BE2C (cell line): ENCODE results near the gene HNRNPCL1. TPM values are rescaled to one million over a fixed set of nuclear protein-coding genes. Genes with fewer than 3 reads are reported as not detected.
"Not testable (repeated sequence)": the region's sequence is repeated elsewhere in the genome, so short reads cannot be mapped to it uniquely, and the experiment has no call there.

Source experiments
- DNase-seq: peaks from one replicate; pipeline ENCODE4 v3.0.0-alpha.2; 2020
- H3K27me3 ChIP-seq: fragments of 250-450 bp; sonication (Bioruptor Pico); 2 replicates; pipeline ENCODE4 v1.5.1; 2020; ENCODE audit warnings: mild to moderate bottlenecking
- H3K36me3 ChIP-seq: fragments of 250-450 bp; sonication (Bioruptor Pico); 2 replicates; pipeline ENCODE4 v1.5.1; 2020; ENCODE audit warnings: mild to moderate bottlenecking
- H3K4me1 ChIP-seq: fragments of 250-450 bp; sonication (Bioruptor Pico); 2 replicates; pipeline ENCODE4 v1.5.1; 2020
- H3K4me3 ChIP-seq: 2 replicates; pipeline ENCODE4 v1.5.1; 2011; ENCODE audit warnings: low read depth, low read length
- H3K9me3 ChIP-seq: fragments of 250-450 bp; sonication (Bioruptor Pico); 2 replicates; pipeline ENCODE4 v1.5.1; 2020
- polyA plus RNA-seq: library from polyadenylated mRNA; unstranded; fragments of >200 nt; gene quantifications from one replicate; pipeline ENCODE4 v1.2.1, GENCODE V29; 2012; ENCODE audit warnings: low read depth, missing spikeins; ENCODE audit not compliant: insufficient read length, insufficient read depth
- TF ChIP-seq, protein P1 (sequence below): IDR thresholded peaks from 2 replicates; pipeline ENCODE4 v1.5.1; 2012; ENCODE audit warnings: mild to moderate bottlenecking, low read depth, low read length

The HNRNPCL1 gene
- polyA plus RNA-seq, result 0.51 TPM

DNA sequence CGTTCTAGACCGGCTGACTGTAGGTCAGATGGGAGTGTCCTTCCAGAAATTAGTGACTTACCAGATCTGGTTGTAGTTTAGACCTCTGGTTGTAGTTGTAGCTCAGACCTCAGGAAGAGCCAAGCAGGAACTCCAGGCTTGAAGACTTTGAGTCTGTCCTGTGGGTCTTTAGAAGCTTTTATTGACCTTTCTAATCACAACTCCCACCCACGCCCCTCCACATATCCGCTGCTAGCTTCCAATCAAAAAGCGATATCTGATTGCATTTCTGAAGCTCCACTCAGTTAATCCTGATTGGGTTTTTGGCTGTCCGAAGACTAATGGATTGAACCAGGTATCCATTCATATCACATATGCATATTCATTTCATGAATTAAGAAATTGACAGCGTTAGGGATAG is at the start of gene HNRNPCL1:
Gene HNRNPCL1, minus strand, starts transcription at position 101 of the 400 bp plus-strand sequence. CDS start 431 bp downstream, outside the sequence.
- not testable (repeated sequence) for H3K9me3 ChIP-seq, H3K4me3 ChIP-seq, H3K36me3 ChIP-seq, DNase-seq, H3K27me3 ChIP-seq, H3K4me1 ChIP-seq

GRCh38 chr1:12898170-12898569 is 49.6 kb upstream of the HNRNPCL1 start, which contains the start of gene PRAMEF10:
Gene PRAMEF10, minus strand, starts transcription at chr1:12898270. Its CDS starts 2,423 bp downstream, at chr1:12895847.
- H3K36me3 ChIP-seq, H3K4me1 ChIP-seq, H3K4me3 ChIP-seq, DNase-seq, H3K9me3 ChIP-seq, H3K27me3 ChIP-seq: not testable (repeated sequence)

- H3K4me3 ChIP-seq, H3K36me3 ChIP-seq, DNase-seq, H3K27me3 ChIP-seq, H3K4me1 ChIP-seq, H3K9me3 ChIP-seq: not testable (repeated sequence)
Observed at GRCh38 chr1:12886101-12886500, 37.6 kb upstream of the HNRNPCL1 start, which contains the start of gene PRAMEF4. Gene PRAMEF4, minus strand, starts transcription at chr1:12886201. Its CDS starts 2,807 bp downstream, at chr1:12883394.

DNA sequence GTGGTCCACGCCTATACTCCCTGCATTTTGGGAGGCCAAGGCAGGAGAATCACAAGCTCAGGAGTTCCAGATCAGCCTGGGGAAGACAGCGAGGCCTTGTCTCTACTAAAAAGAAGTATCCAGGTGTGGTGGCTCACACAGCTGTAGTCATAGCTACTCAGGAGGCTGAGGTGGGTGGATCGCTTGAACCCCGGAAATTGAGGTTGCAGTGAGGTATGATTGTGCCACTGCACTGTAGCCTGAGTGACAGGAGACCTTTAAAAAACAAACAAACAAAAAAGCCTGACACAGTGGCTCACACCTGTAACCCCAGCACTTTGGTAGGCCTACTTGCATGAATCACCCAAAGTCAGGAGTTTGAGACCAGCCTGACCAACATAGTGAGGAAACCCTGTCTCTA is 29.9 kb upstream of the HNRNPCL1 start:
- not testable (repeated sequence) for H3K27me3 ChIP-seq, H3K4me1 ChIP-seq, H3K4me3 ChIP-seq, DNase-seq, H3K9me3 ChIP-seq, H3K36me3 ChIP-seq

GRCh38 chr1:12863131-12863880 is 14.8 kb upstream of the HNRNPCL1 start:
- not testable (repeated sequence) for H3K4me3 ChIP-seq, DNase-seq, H3K36me3 ChIP-seq, H3K27me3 ChIP-seq, H3K4me1 ChIP-seq, H3K9me3 ChIP-seq

GRCh38 chr1:12856786-12857185 is 8.3 kb upstream of the HNRNPCL1 start, which contains the start of gene PRAMEF2:
Gene PRAMEF2, plus strand, starts transcription at chr1:12857086. Its CDS starts 1,924 bp downstream, at chr1:12859010.
- not testable (repeated sequence) for H3K9me3 ChIP-seq, H3K27me3 ChIP-seq, DNase-seq

GRCh38 chr1:12851779-12852178 is 3.3 kb upstream of the HNRNPCL1 start:
- Histone ChIP-seq H3K36me3 (no peaks in the 10 kb centered on the region), H3K27me3 (no peaks in the 10 kb centered on the region), H3K4me1 (no peaks in the 10 kb centered on the region), H3K4me3 (no peak overlapping the region), H3K9me3 (no peaks in the 10 kb centered on the region)
- TF ChIP-seq, protein P1, sequence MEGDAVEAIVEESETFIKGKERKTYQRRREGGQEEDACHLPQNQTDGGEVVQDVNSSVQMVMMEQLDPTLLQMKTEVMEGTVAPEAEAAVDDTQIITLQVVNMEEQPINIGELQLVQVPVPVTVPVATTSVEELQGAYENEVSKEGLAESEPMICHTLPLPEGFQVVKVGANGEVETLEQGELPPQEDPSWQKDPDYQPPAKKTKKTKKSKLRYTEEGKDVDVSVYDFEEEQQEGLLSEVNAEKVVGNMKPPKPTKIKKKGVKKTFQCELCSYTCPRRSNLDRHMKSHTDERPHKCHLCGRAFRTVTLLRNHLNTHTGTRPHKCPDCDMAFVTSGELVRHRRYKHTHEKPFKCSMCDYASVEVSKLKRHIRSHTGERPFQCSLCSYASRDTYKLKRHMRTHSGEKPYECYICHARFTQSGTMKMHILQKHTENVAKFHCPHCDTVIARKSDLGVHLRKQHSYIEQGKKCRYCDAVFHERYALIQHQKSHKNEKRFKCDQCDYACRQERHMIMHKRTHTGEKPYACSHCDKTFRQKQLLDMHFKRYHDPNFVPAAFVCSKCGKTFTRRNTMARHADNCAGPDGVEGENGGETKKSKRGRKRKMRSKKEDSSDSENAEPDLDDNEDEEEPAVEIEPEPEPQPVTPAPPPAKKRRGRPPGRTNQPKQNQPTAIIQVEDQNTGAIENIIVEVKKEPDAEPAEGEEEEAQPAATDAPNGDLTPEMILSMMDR, result no peak
- DNase-seq, result no peak

More at GRCh38 chr1:12856786-12857185, 8.3 kb upstream of the HNRNPCL1 start, which contains the start of gene PRAMEF2:
- not testable (repeated sequence) for H3K4me1 ChIP-seq, H3K4me3 ChIP-seq, H3K36me3 ChIP-seq

DNA sequence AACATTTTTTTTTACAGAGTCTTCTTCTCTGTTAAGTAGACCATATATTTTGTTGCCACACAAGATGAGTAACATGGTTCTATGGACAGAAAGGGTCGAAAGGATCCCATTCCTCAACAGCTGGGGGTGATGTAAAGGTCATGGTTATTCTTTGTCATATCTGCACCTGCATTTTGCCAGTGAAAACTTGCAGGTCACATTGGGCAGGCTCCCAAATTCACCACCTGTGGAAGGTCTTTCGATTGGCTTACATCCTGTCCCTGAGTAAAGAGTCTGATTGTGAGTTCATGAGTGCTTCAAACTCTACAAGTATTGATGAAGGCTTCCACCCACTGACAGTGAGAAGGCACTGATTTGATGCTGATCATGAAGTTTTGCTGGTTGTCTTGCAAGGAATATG is 15.3 kb downstream of the HNRNPCL1 start:
- H3K27me3 ChIP-seq, H3K9me3 ChIP-seq, DNase-seq, H3K36me3 ChIP-seq, H3K4me3 ChIP-seq, H3K4me1 ChIP-seq: not testable (repeated sequence)

GRCh38 chr1:12831310-12831709 is 17.2 kb downstream of the HNRNPCL1 start, which contains the start of gene PRAMEF11:
Gene PRAMEF11, minus strand, starts transcription at chr1:12831410. Its CDS starts 2,621 bp downstream, at chr1:12828789.
- not testable (repeated sequence) for DNase-seq, H3K4me3 ChIP-seq, H3K9me3 ChIP-seq, H3K4me1 ChIP-seq, H3K27me3 ChIP-seq, H3K36me3 ChIP-seq

GRCh38 chr1:12819061-12819460 is 29.5 kb downstream of the HNRNPCL1 start:
- H3K36me3 ChIP-seq, H3K27me3 ChIP-seq, H3K4me3 ChIP-seq, H3K9me3 ChIP-seq, DNase-seq, H3K4me1 ChIP-seq: not testable (repeated sequence)

DNA sequence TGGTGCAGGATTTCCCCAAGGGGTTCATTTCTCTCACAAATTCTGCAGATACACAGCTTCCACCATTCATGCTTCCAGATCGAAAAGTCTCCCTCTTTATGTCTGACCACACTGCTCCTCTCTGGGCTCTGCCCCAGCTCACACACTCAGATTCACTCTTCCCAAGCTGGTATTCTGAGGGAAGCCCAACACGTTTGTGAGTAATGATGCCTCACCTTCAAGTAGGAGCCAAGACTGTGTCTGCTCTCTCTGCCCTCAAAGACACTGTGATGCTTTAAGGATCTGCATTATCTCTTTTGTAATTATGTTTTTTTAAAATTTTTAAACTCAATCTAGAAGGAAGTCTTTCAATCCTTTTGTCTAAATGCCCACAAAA is 37.1 kb downstream of the HNRNPCL1 start:
- no peak overlapping the region for H3K4me3 ChIP-seq
- no peaks in the 10 kb centered on the region for H3K36me3 ChIP-seq
- TF ChIP-seq, protein P1, result no peak
- H3K27me3 ChIP-seq, result no peaks in the 10 kb centered on the region
- no peaks in the 10 kb centered on the region for H3K9me3 ChIP-seq
- H3K4me1 ChIP-seq, result no peaks in the 10 kb centered on the region
- no peak for DNase-seq
